HG03108 (cell line): ENCODE data around the gene ABHD17C.

Source experiments
- ATAC-seq: cut with Tn5 transposase; IDR thresholded peaks from one replicate; pipeline ENCODE4 v1.9.1; 2021; ENCODE audit warnings: moderate library complexity; ENCODE audit not compliant: unreplicated experiment

Gene ABHD17C

GRCh38 chr15:80727596-80727995, 32.5 kb downstream of the ABHD17C start:
- no peak for ATAC-seq

GRCh38 chr15:80730387-80730786, 35.3 kb downstream of the ABHD17C start:
- no peak for ATAC-seq

GRCh38 chr15:80730926-80731325, 35.8 kb downstream of the ABHD17C start:
- ATAC-seq = no peak

GRCh38 chr15:80732167-80732566, 37.1 kb downstream of the ABHD17C start:
- no peak for ATAC-seq

- ATAC-seq = no peak
Measured at GRCh38 chr15:80732818-80733217, 37.7 kb downstream of the ABHD17C start.

GRCh38 chr15:80733460-80733859, 38.4 kb downstream of the ABHD17C start:
- no peak for ATAC-seq

GRCh38 chr15:80735344-80735743, 40.2 kb downstream of the ABHD17C start:
- no peak for ATAC-seq

- ATAC-seq = no peak
Measured at GRCh38 chr15:80736560-80736959, 41.5 kb downstream of the ABHD17C start.

GRCh38 chr15:80739919-80740318, 44.8 kb downstream of the ABHD17C start:
- no peak for ATAC-seq

GRCh38 chr15:80742081-80742480, 47.0 kb downstream of the ABHD17C start:
- ATAC-seq = no peak

GRCh38 chr15:80743189-80743833, 48.2 kb downstream of the ABHD17C start:
- ATAC-seq = no peak

GRCh38 chr15:80744415-80744814, 49.3 kb downstream of the ABHD17C start:
- ATAC-seq = no peak

GRCh38 chr15:80744826-80745225, 49.7 kb downstream of the ABHD17C start:
- no peak for ATAC-seq

- no peak for ATAC-seq
Measured at GRCh38 chr15:80745888-80746287, 50.8 kb downstream of the ABHD17C start.

- no peak for ATAC-seq
Measured at GRCh38 chr15:80747317-80748053, 52.4 kb downstream of the ABHD17C start.

GRCh38 chr15:80749589-80749988, 54.5 kb downstream of the ABHD17C start:
- ATAC-seq = no peak

GRCh38 chr15:80750575-80750974, 55.5 kb downstream of the ABHD17C start:
- ATAC-seq = no peak

- ATAC-seq = no peak
Measured at GRCh38 chr15:80752204-80752603, 57.1 kb downstream of the ABHD17C start.

- ATAC-seq = no peak
Measured at GRCh38 chr15:80753161-80753560, 58.1 kb downstream of the ABHD17C start.

GRCh38 chr15:80754014-80754413, 58.9 kb downstream of the ABHD17C start:
- ATAC-seq = no peak

GRCh38 chr15:80755885-80756284, 60.8 kb downstream of the ABHD17C start:
- ATAC-seq = no peak

- no peak for ATAC-seq
Measured at GRCh38 chr15:80758130-80758745, 63.1 kb downstream of the ABHD17C start.
